KOPT-K1 (cell line): ENCODE results near the gene NTNG1.
"Not testable (repeated sequence)": the region's sequence is repeated elsewhere in the genome, so short reads cannot be mapped to it uniquely, and the experiment has no call there.

Experiments used
- H3K27ac ChIP-seq: fragments of 200-600 bp; sonication (generic); 2 replicates; pipeline ENCODE4 v1.5.1; 2016; ENCODE audit warnings: antibody characterized with exemption, mild to moderate bottlenecking, low read depth, low read length; ENCODE audit not compliant: poor library complexity, severe bottlenecking
- H3K36me3 ChIP-seq: fragments of 200-600 bp; sonication (generic); 2 replicates; pipeline ENCODE4 v1.5.1; 2017; ENCODE audit warnings: antibody characterized with exemption, mild to moderate bottlenecking, low read length, moderate library complexity; ENCODE audit not compliant: insufficient read depth
- H3K9me3 ChIP-seq: fragments of 200-600 bp; sonication (generic); 2 replicates; pipeline ENCODE4 v1.5.1; 2017; ENCODE audit warnings: antibody characterized with exemption, low read length, mild to moderate bottlenecking; ENCODE audit not compliant: insufficient read depth, poor library complexity, severe bottlenecking

NTNG1 gene

DNA sequence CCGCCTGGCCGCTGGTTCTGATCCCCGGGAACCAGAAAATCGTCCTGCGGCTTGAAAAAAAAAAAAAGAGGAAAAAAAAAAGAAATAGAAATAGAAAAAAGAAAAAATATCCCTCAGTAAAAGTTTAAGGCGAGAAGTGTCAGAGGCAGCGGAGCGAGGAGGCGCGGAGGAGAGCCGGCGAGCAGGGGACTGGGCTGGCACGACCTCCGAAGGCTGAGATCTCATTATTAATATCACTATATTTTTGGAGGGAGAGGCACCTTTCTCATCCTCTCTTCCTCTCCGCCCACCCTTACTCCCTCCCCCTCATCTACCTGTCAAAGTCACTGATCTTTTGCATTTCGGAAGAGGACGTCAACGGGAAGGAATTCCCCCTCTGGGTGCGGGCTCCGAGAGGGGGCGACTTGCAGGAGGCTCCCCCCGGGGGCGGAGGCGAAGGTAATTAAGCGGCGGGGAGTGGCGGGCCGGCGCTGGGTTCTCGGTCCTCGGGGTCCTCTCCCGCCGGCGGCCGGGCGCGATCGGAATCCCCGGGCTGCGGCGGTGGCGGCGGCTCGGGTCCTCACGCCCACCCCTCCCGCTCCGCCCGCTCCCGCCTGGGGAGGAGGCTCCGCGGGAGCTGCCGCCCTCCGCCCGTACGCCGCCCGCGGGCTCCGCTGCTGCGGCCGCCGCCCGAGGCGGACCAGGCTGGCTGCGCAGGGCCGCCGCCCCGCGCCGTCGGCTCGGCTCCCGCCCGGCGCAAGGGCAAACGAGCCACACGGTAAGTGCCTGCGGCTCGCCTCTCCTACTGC lies at the start of gene NTNG1:
NTNG1 (plus strand) TSS at position 337 of the 788 bp plus-strand sequence.
- Histone ChIP-seq H3K36me3 (no peaks in the 10 kb centered on the region), H3K9me3 (no peaks in the 10 kb centered on the region), H3K27ac (no peak within 1 kb of the TSS)

DNA sequence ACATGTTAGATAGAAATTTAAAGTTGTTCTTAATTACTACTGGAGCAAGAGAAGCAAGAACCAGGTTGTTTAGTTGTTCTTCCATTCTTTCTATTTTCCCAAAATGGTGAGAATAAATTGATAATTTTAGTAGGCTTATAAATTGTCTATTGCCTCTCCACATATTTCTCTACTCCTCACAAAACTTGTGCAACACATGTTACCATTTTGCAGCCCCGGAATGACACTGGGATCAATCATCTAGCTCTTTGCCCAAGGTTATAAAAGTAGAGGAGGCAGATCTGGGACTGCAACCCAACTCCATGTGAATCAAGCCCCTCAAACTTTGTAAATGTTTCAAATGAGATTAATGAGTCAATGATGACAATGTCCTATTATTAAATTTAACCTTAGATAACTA lies 49.4 kb upstream of the NTNG1 start:
- H3K36me3 ChIP-seq: no peaks in the 10 kb centered on the region
- no peak overlapping the region for H3K27ac ChIP-seq

DNA sequence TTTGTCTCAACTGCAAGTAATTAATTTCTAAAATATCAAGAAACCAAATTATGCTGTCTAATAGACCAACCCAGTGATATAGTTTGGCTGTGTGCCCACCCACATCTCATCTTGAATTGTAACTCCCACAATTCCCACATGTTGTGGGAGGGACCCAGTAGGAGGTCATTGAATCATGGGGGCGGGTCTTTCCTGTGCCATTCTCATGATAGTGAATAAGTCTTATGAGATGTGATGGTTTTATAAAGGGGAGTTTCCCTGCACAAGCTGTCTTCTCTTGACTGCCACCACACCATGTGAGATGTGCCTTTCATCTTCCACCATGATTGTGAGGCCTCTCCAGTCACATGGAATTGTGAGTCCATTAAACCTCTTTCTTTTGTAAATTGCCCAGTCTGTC lies 47.4 kb upstream of the NTNG1 start:
- not testable (repeated sequence) for H3K27ac ChIP-seq, H3K36me3 ChIP-seq

More for the DNA sequence above, 49.4 kb upstream of the NTNG1 start:
- no peaks in the 10 kb centered on the region for H3K9me3 ChIP-seq

DNA sequence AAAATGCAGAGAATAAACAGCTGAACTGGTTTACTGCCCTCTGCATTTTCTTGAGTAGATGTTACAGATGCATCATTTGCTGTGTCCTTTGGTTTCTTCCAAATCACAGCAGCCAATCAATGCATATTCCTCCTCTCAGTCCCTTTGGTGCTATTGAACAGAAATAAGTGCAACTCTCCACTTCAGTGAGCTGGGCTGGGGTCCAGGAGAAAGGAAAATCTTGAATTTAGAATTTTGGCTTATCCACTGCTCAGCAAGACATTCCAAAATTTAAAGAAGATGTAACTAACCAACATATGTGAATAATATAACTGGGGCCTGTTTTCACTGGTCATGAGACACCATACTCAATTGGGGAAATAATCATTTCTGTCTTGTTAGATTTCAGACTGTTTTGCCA lies 45.2 kb upstream of the NTNG1 start:
- no peak overlapping the region for H3K27ac ChIP-seq
- H3K9me3 ChIP-seq: no peaks in the 10 kb centered on the region
- H3K36me3 ChIP-seq: no peaks in the 10 kb centered on the region

More for the DNA sequence above, 47.4 kb upstream of the NTNG1 start:
- H3K9me3 ChIP-seq: not testable (repeated sequence)

DNA sequence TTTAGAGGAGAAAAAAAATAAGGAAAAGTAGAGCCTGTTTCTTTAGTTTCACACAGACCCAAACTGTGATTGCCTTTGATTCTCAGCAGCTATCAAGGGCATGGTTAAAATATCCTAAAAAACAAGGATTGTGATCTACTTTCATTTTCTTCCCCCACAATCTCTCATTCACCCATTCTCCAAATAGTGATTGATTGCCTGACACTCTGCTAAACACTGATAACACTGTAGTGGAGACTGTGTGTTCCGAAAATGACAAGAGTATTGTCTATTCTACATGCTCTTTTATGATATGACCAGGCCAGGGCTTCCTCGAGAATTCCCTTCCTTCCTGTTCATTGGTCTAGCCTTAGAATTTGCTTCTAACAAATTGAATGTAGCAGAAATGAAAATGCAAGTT lies 44.1 kb upstream of the NTNG1 start:
- H3K27ac ChIP-seq: no peak overlapping the region
- no peaks in the 10 kb centered on the region for H3K36me3 ChIP-seq
- H3K9me3 ChIP-seq: no peaks in the 10 kb centered on the region

DNA sequence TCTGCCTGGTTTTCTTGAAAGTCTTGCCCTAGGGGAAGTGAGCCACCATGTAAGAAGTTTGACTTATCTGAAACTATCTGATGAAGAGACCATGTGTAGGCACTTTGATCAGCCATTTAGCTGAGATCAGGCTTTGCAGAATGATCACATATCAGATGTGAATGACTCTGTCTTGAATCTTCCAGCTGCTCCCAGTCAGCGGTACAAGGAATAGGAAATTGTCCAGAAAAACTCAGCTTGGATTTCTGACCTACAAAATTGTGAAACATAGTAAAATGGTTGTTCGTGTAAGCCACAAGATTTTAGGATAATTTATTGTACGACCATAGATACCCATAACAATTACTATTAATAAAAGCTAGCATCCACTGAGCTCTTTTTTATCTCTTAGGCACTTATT lies 41.9 kb upstream of the NTNG1 start:
- no peak overlapping the region for H3K27ac ChIP-seq
- no peaks in the 10 kb centered on the region for H3K36me3 ChIP-seq
- no peaks in the 10 kb centered on the region for H3K9me3 ChIP-seq

DNA sequence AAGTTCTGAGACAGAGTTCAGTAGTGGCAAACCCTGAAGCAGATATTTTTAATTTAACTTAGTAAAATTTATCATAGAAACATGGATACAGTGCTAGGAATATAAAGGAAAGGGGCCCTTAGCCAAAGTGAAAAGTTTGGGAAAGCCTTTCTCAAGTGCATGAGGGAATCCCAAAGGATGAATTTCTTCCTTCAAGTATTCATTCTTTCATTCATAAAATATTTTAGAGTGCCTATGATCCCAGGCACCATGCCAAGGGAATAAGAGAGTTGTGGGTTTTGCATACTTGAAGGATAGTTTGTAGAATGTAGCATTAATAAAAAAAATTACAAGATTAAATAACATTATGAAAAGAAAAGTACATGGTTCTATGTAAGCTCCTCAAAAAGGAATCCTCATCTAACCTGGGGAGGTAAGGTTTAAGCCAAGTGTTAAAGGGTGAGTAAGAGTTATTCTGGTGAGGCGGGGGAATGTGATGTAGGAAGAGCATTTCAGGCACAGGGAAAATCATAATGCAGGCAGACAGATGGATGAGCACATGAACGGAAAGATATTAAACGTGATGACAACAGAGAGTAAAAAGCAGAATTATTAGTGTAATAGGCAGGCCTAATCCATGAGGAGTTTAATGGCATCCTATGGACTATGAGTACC lies 40.4 kb upstream of the NTNG1 start:
- Histone ChIP-seq H3K36me3 (no peaks in the 10 kb centered on the region), H3K9me3 (no peaks in the 10 kb centered on the region), H3K27ac (no peak overlapping the region)

DNA sequence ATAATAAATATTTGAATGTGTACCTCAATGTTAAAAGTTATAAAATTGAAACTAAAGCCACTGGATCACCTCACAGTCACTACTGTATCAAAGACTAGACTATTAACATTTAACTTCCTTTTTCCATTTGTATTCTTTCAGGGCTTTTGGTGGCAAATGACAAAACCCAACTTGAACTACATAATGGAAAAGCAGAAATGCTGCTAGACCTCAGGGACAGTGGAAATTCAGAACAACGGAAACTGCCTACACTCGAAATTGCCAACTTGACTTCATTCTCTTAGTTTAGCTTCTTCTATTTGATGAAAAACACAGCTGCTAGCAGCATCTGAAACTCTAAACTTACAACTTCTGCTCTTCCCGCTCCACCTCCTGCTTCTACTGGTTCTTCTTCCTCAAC lies 34.9 kb upstream of the NTNG1 start:
- H3K9me3 ChIP-seq: no peaks in the 10 kb centered on the region
- no peak overlapping the region for H3K27ac ChIP-seq
- H3K36me3 ChIP-seq: no peaks in the 10 kb centered on the region

DNA sequence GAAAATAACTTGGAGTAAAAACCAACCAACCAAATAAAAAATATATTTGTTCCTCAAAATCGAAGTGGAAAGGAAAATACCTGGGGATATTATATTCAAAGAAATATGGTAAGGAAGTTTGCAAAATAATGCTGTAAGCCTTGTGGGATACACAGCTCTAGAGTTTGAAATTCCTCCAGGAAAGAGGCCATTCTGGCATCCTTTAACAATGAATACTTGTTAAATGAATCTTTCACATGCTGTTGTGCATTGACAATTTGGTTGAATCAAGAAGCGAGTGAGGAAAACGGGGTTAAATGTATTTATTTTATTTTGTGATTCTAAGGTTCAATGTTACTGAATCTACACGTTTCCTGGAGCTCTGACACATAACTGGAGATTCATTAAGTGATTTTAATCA lies 30.5 kb upstream of the NTNG1 start:
- H3K27ac ChIP-seq: no peak overlapping the region
- no peaks in the 10 kb centered on the region for H3K36me3 ChIP-seq
- H3K9me3 ChIP-seq: no peaks in the 10 kb centered on the region

DNA sequence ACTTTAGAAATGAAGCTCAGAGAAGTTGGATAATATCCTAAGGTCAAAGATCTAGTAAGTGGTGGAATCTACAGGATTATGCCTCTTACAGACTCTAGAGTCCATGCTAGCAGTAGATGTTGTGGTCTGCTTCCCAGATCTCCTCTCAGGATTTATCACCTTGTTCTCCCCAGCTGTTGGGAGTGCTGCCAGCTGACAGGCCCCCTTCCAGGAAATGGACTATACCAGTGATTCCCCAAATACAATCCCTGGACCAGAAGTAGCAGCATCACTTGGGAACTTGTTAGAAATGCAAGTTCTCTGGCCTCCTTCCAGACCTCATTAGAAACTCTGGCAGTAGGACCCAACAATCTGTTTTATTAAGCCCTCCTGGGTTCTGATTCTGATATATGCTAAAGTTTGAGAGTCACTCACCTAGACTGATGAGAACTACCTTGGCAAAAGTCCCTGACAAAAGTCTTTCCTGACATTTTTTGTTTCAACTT lies 24.5 kb upstream of the NTNG1 start:
- no peaks in the 10 kb centered on the region for H3K9me3 ChIP-seq
- H3K27ac ChIP-seq: no peak overlapping the region
- no peaks in the 10 kb centered on the region for H3K36me3 ChIP-seq

DNA sequence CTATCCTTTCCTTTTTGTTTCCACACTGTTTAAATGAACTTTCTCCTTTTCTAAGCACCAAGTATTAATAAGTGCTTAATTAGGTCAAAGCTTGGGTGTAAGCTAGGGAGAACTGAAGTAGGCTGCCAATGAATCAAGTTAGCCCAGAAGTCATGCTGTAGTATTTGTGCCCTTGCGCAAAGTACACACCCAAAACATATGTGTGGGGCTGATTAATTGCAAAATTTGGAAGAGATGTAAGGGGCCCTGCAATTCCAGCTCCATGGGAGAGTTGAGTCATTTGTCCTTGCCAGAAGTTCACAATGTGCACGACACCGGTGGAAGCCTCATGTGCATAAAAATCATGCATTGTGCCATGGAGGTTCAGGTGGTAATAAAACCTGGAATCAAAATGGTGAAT lies 18.6 kb upstream of the NTNG1 start:
- H3K9me3 ChIP-seq: no peaks in the 10 kb centered on the region

DNA sequence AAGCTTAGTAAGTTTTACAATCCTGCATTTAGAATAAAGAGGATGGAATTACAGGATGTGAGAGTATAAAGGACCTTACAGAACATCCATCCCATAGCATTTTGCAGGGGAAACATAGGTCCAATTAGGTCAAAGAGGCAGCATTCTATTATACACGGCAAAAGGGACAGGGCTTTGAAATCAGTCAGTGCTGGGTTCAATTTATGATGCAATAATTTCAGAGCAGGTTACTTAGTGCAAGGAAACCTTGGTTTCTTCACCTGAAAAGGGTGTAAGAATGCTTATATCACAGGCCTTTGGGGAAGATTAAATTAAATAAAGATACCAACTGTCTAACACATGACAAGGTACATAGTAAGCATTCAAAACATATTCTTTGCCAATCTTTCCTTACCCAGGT lies 17.1 kb upstream of the NTNG1 start:
- H3K9me3 ChIP-seq: no peaks in the 10 kb centered on the region
- H3K27ac ChIP-seq: no peak overlapping the region
- no peaks in the 10 kb centered on the region for H3K36me3 ChIP-seq

More for the DNA sequence above, 18.6 kb upstream of the NTNG1 start:
- Histone ChIP-seq H3K27ac (no peak overlapping the region), H3K36me3 (no peaks in the 10 kb centered on the region)

DNA sequence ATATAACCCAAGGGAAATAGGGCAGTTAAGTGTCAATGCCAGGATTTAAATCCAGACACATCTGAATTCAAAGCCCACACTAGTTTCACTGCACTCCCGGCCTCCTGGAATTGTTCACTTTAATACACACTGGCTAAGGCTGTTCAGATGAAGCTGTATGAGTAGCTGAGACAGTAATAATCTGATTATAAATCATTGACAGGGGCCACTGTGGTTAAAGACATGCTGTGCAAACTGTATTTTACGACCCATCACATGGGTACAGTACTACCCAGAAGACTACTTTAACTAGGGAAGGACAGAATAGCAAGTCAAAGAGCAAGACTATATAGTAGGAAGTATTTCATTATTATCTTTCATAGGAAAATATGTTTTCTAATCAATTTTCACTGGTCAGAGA lies 16.1 kb upstream of the NTNG1 start:
- Histone ChIP-seq H3K9me3 (no peaks in the 10 kb centered on the region), H3K36me3 (no peaks in the 10 kb centered on the region), H3K27ac (no peak overlapping the region)

DNA sequence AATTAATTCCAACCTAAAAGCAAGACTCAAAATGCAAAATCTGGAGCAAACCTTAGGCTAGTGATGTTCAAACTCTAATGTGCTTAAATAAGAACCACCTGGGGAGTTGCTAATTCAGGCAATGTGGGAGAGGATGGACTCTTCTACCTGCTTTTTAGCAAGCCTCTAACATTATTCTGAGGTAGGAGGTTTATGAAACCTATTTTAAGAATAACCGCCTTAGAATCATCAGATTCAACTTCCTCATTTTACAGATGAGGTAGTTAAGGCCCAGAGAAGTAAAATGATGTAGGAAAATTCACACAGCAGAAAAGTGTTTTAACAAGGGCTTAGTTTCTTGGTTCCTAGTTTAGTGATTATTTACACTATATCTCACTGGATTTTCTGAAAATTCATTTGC lies 8.6 kb upstream of the NTNG1 start:
- no peaks in the 10 kb centered on the region for H3K9me3 ChIP-seq
- H3K36me3 ChIP-seq: no peaks in the 10 kb centered on the region
- H3K27ac ChIP-seq: no peak overlapping the region

DNA sequence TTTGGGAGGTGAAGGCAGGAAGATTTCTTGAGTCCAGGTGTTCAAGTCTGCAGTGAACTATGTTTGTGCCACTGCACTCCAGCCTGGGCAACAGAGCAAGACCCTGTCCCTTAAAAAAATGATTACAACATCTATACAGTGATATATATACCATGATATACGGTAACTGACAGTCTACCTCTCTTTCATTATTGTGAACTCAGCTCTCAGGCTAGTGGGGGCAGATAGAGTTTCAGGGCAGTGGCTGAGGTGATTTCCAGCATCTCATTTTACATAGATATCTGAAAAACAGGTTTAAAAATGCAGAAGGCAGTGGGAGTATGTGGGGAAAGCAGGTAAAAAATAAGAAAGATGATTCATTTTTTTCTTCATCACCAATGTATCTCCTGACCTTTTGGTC lies 8.1 kb upstream of the NTNG1 start:
- Histone ChIP-seq H3K36me3 (no peaks in the 10 kb centered on the region), H3K9me3 (no peaks in the 10 kb centered on the region), H3K27ac (no peak overlapping the region)

DNA sequence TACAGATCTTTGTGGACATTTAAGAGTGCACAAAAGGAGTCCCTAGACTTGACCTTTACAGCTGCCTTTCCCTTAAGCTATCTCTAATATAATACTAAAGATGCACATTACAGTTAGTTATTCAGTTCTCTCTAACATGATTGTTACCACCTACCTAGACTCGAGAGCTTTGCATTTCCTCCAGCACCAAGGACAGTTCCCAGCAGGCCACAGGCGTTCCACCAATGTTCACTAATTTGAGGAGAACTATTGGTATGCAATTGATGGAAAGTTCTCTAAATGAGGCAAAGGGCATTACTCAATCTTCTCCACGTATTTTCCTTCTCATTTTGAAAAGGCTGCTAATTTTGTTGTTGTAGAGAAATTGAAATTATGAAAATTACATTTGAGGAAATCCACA lies 5.4 kb upstream of the NTNG1 start:
- Histone ChIP-seq H3K36me3 (no peaks in the 10 kb centered on the region), H3K27ac (no peak overlapping the region), H3K9me3 (no peaks in the 10 kb centered on the region)
